Measurements from ENCODE around the gene GPC6.

DNA sequence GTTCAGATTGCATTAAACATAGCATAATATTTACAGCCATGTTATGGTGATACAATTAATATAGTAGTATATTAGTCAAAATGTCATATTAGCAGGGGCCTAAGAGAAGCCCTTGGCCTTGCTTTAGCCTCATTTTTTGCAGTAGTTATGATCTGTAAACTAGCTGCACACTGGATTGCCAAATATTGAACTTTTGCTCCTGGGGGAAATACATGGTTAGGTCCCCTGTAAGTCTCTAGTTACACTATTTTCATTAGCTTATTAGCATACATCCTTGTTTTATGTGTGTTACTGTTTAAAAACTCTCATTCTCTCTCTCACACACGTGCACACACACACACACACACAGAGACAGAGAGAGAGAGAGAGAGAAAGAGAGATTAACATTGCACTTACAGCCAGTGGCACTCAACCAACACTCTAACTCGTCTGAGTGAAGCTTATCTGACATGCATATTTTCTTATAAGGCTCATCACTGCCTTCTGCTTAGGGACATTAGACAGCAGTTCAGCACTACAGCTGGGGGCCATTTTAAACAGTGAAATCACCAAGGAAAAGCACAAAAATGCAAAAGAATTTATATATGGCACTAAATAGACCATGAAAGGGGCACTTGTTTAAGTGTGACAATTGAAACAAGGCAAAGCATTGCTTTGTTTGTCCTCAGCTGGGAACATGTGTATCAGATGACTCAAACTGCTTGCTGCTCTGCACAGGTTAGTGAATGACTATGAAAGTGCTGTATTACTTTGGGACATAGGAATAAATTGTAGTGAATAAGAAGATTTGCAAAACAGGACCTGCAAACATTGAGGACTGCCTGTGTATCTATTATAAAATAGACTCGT, 278.7 kb downstream of the GPC6 start:
- TF ChIP-seq, protein P1, sequence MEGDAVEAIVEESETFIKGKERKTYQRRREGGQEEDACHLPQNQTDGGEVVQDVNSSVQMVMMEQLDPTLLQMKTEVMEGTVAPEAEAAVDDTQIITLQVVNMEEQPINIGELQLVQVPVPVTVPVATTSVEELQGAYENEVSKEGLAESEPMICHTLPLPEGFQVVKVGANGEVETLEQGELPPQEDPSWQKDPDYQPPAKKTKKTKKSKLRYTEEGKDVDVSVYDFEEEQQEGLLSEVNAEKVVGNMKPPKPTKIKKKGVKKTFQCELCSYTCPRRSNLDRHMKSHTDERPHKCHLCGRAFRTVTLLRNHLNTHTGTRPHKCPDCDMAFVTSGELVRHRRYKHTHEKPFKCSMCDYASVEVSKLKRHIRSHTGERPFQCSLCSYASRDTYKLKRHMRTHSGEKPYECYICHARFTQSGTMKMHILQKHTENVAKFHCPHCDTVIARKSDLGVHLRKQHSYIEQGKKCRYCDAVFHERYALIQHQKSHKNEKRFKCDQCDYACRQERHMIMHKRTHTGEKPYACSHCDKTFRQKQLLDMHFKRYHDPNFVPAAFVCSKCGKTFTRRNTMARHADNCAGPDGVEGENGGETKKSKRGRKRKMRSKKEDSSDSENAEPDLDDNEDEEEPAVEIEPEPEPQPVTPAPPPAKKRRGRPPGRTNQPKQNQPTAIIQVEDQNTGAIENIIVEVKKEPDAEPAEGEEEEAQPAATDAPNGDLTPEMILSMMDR (IDR thresholded peaks at IDR 0.05): no peak
- TF ChIP-seq POLR2A (IDR thresholded peaks at IDR 0.05) (no peak), POLR2AphosphoS5 (IDR thresholded peaks at IDR 0.05) (no peak)

All from suprapubic skin (tissue), 4 donors.